Chondrocyte (in vitro differentiated cells): ENCODE data around the gene TANC1. TPM values are rescaled to one million over a fixed set of nuclear protein-coding genes. Genes with fewer than 3 reads are reported as not detected.
A peak's percentile ranks its signal among the peaks of the same experiment; 100 is the strongest.

Experiments
- DNase-seq: peaks from one replicate; pipeline ENCODE4 v3.0.0; 2021; ENCODE audit warnings: mixed read lengths, low spot score
- H3K27ac Mint-ChIP-seq: one replicate; pipeline ENCODE4 v1.8.0; 2021; ENCODE audit warnings: mild to moderate bottlenecking, moderate library complexity, mixed read lengths; ENCODE audit not compliant: unreplicated experiment
- H3K27me3 Mint-ChIP-seq: 2 replicates; pipeline ENCODE4 v1.8.0; 2021; ENCODE audit warnings: low read depth, mixed read lengths
- H3K36me3 Mint-ChIP-seq: 2 replicates; pipeline ENCODE4 v1.8.0; 2021; ENCODE audit warnings: low read depth, mixed read lengths
- H3K4me1 Mint-ChIP-seq: 2 replicates; pipeline ENCODE4 v1.8.0; 2021; ENCODE audit warnings: low read depth, mild to moderate bottlenecking, mixed read lengths
- H3K4me3 Mint-ChIP-seq: one replicate; pipeline ENCODE4 v1.8.0; 2021; ENCODE audit warnings: mild to moderate bottlenecking, moderate library complexity, mixed read lengths; ENCODE audit not compliant: unreplicated experiment
- H3K9me3 Mint-ChIP-seq: 2 replicates; pipeline ENCODE4 v1.8.0; 2021; ENCODE audit warnings: low read depth, mixed read lengths
- total RNA-seq: library from RNA; stranded (reverse); gene quantifications from 3 replicates; pipeline ENCODE4 v1.2.1, GENCODE V29; 2021
- TF ChIP-seq, protein P1 (sequence below): fragments of 200-600 bp; sonication (generic); IDR thresholded peaks from 2 replicates; pipeline ENCODE4 v1.5.0; 2021; ENCODE audit warnings: antibody characterized with exemption, mild to moderate bottlenecking, moderate library complexity

TANC1 gene
- total RNA-seq, 1 donor from 2014 or later: 29.5 TPM

DNA sequence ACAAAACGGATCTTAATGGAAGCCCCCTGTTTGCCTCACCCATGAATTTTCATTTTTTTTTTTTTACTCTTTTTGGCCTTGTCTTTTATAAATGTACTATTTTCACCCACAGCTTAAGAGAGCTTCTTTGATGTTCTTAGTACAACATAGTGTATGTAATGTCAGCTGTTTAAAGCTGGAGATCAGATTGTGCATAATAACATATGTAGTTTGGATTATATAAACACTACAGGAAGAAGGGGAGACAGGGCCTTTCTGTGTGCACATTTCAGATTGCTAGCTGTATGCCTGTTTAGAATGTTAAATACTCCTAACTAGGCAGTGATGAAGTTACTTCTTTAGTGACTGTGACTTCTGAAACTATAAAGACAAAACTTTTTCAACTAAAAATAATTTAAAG lies 2.1 kb upstream of the TANC1 start:
- TF ChIP-seq, protein P1, sequence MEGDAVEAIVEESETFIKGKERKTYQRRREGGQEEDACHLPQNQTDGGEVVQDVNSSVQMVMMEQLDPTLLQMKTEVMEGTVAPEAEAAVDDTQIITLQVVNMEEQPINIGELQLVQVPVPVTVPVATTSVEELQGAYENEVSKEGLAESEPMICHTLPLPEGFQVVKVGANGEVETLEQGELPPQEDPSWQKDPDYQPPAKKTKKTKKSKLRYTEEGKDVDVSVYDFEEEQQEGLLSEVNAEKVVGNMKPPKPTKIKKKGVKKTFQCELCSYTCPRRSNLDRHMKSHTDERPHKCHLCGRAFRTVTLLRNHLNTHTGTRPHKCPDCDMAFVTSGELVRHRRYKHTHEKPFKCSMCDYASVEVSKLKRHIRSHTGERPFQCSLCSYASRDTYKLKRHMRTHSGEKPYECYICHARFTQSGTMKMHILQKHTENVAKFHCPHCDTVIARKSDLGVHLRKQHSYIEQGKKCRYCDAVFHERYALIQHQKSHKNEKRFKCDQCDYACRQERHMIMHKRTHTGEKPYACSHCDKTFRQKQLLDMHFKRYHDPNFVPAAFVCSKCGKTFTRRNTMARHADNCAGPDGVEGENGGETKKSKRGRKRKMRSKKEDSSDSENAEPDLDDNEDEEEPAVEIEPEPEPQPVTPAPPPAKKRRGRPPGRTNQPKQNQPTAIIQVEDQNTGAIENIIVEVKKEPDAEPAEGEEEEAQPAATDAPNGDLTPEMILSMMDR: no peak
- Mint-ChIP-seq H3K36me3 (no peaks in the 10 kb centered on the region), H3K4me3 (no peak overlapping the region), H3K4me1 (peaks cover 46% of the 10 kb centered on the region), H3K9me3 (no peaks in the 10 kb centered on the region), H3K27me3 (no peaks in the 10 kb centered on the region), H3K27ac (peak overlapping the region; percentile 93)
- DNase-seq: no peak

DNA sequence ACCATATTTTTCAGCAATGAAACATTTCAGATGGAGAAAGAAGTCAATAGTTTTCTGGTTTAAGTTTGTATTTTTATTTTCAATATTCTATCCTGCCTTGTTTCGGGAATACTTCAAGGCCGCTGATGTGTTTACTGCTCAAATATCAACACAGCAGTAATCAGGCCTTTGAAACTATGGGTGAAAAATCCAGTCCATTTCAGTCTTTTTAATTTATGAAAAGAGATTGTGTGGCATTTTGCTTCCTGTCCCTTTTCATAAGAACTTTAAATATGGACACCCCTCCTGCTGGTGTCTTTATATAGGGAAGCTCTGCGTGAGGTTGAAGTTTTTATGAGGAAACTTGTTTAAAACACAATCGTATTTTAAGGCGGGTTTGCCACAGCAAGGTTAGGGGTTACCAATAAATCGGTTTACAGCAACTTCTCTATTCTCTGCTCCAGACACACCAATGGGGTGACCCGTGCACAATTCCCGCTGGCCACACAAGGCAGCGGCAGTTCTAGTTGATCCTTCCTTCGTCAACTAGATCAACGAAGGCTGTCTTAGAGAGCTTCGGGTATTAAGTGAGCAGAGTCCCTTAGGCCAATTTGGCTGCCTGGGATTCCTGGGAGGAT lies 1.2 kb upstream of the TANC1 start:
- Mint-ChIP-seq H3K27ac (peak overlapping the region; percentile 93), H3K9me3 (no peaks in the 10 kb centered on the region), H3K27me3 (no peaks in the 10 kb centered on the region), H3K4me1 (peaks cover 55% of the 10 kb centered on the region), H3K36me3 (no peaks in the 10 kb centered on the region), H3K4me3 (peak overlapping the region; percentile 94)
- TF ChIP-seq, protein P1: peak; percentile 37
- no peak for DNase-seq

DNA sequence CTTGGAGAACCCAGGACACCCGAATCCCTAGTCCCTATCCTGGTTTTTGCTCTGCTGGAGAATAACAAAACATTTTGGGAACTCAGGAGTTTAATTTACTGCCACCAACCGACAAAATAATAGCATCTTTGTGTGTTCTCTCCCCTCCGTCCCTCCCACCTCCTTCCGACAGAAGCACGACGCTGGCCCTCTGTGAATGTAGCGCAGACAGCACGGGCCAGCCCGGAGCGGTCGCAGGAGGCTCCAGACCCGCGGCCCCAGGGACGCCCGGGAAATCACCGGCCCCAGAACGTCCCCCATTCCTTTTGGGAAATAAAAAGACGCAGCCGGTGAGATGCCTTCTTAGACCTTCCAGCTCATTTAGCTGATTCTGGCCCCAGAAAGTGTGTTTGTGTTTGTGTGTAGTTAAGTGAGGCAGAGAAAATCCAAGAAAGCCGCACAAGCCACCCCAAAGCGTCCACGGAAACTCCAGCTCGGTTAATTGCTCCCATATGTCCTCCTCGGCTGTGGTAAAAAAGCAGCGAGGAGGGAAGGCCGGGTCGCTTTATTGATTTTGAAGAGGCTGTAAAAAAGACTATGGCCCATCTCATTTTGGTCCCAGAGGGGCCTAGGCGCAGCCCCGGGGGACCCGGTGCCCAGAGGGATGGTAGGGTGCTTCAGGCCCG lies 577 bp upstream of the TANC1 start:
- H3K9me3 Mint-ChIP-seq: no peaks in the 10 kb centered on the region
- H3K27ac Mint-ChIP-seq: peak overlapping the region; percentile 93
- no peak for DNase-seq
- no peaks in the 10 kb centered on the region for H3K36me3 Mint-ChIP-seq
- TF ChIP-seq, protein P1: no peak
- H3K4me3 Mint-ChIP-seq: peak overlapping the region; percentile 94
- no peaks in the 10 kb centered on the region for H3K27me3 Mint-ChIP-seq
- H3K4me1 Mint-ChIP-seq: peaks cover 62% of the 10 kb centered on the region

DNA sequence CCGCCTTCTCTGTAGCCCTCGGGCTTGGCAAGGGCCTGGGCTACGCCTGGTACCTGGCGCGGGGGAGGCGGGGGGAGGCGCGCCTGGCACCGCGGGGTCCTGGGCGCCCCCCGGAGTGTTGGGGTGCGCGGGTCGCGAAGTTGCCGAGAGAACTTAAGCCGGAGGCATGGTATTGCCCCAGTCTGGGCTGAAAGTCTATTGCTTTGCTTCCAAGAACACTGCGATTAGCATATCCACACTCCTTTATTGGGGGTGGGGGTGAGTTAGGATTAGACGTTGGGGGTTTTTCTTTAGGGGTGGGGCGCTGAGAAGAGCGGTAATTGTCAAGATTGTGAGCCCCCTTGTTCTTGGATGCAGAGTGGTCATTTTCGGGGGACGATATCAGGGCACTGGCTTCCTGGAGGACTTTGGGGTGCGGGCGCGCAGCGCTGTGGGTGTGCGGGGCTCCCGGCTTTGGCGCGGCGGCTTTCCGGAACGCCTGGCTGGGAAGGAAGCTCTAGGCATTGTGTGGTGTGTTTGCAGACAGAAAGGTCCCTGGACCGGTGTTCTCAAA lies 798 bp downstream of the TANC1 start:
- TF ChIP-seq, protein P1: no peak
- H3K27ac Mint-ChIP-seq: peak overlapping the region; percentile 95
- peaks cover 73% of the 10 kb centered on the region for H3K4me1 Mint-ChIP-seq
- H3K9me3 Mint-ChIP-seq: no peaks in the 10 kb centered on the region
- no peaks in the 10 kb centered on the region for H3K27me3 Mint-ChIP-seq
- peak overlapping the region; percentile 94 for H3K4me3 Mint-ChIP-seq
- no peak for DNase-seq
- no peaks in the 10 kb centered on the region for H3K36me3 Mint-ChIP-seq

DNA sequence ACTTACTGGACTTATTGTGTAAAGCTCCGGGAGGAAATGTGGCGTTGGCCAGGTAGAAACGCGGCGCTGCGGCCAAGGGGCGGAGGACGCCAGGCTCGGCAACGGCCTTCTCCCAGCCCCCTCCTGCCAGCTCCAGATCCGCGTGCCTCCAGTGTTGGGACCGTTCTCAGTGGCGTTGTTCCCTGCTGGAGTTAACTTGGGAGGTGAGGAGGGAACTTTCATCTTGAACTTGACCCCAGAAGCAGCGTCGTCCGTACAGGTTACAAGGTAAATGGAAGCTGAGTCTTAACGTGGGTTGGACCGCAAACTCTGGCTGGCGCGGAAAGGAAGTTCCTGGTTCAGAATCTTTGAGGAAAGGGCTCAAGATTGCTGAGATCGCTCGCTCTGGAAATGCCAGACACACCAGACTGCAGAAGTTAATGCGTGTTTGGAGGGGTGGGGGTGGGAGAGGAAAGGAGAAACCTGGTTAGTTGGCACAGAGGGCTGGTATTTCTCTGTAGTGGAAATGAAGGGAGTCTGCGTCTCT lies 1.3 kb downstream of the TANC1 start:
- H3K4me1 Mint-ChIP-seq: peaks cover 73% of the 10 kb centered on the region
- H3K27me3 Mint-ChIP-seq: no peaks in the 10 kb centered on the region
- TF ChIP-seq, protein P1: peak; percentile 6
- H3K36me3 Mint-ChIP-seq: no peaks in the 10 kb centered on the region
- DNase-seq: no peak
- no peaks in the 10 kb centered on the region for H3K9me3 Mint-ChIP-seq
- peak overlapping the region; percentile 94 for H3K4me3 Mint-ChIP-seq
- peak overlapping the region; percentile 95 for H3K27ac Mint-ChIP-seq
